ENCODE data around the gene KCTD14.

Gene KCTD14

GRCh38 chr11:77967753-77968152 lies 55.3 kb downstream of the KCTD14 start:
- TF ChIP-seq, protein P1, sequence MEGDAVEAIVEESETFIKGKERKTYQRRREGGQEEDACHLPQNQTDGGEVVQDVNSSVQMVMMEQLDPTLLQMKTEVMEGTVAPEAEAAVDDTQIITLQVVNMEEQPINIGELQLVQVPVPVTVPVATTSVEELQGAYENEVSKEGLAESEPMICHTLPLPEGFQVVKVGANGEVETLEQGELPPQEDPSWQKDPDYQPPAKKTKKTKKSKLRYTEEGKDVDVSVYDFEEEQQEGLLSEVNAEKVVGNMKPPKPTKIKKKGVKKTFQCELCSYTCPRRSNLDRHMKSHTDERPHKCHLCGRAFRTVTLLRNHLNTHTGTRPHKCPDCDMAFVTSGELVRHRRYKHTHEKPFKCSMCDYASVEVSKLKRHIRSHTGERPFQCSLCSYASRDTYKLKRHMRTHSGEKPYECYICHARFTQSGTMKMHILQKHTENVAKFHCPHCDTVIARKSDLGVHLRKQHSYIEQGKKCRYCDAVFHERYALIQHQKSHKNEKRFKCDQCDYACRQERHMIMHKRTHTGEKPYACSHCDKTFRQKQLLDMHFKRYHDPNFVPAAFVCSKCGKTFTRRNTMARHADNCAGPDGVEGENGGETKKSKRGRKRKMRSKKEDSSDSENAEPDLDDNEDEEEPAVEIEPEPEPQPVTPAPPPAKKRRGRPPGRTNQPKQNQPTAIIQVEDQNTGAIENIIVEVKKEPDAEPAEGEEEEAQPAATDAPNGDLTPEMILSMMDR (IDR thresholded peaks at IDR 0.05), result no peak
- no peak for TF ChIP-seq ZFX (IDR thresholded peaks at IDR 0.05; ENCODE audit: borderline replicate concordance)

DNA sequence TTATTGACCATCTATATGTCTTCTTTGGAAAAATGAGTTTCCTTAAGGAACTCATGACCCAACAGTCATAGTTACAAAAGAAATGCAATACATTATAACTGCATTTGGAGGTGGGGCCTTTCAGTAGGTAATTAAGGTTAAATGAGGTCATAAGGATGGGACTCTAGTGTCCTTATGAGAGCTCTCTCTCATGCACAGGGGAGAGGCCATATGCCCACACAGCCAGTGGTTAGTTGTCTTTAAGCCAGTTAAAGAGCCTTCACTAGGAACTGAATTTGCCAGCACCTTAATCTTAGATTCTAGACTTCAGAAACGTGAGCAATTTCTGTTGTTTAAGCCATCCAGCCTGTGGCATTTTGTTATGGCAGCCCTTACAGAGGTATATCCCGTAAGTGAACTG lies 56.0 kb downstream of the KCTD14 start:
- TF ChIP-seq ZFX (IDR thresholded peaks at IDR 0.05; ENCODE audit: borderline replicate concordance), result no peak
- TF ChIP-seq, protein P1 (IDR thresholded peaks at IDR 0.05), result no peak
- H3K27ac ChIP-seq, result peak overlapping the region; percentile 9; the same call in 1 of the 2 replicates

More at GRCh38 chr11:77967753-77968152, 55.3 kb downstream of the KCTD14 start:
- peak overlapping the region; percentile 9; the same call in 1 of the 2 replicates for H3K27ac ChIP-seq

GRCh38 chr11:77966338-77966737 lies 56.7 kb downstream of the KCTD14 start:
- TF ChIP-seq, protein P1 (IDR thresholded peaks at IDR 0.05), result no peak
- no peak for TF ChIP-seq ZFX (IDR thresholded peaks at IDR 0.05; ENCODE audit: borderline replicate concordance)

More at GRCh38 chr11:77966338-77966737, 56.7 kb downstream of the KCTD14 start:
- no peak overlapping the region for H3K27ac ChIP-seq

Data from 22Rv1 (cell line).